NCI-H2196 treated with DMSO at 0.1 percent for 48 hours (cell line): ENCODE data around the gene NR6A1.
A peak's percentile ranks its signal among the peaks of the same experiment; 100 is the strongest.
"Not testable (repeated sequence)": the region's sequence is repeated elsewhere in the genome, so short reads cannot be mapped to it uniquely, and the experiment has no call there.

Experiments
- DNase-seq: peaks from one replicate; lab custom pipeline; 2025; ENCODE audit not compliant: unreplicated experiment; lab: John Stamatoyannopoulos, UW

The NR6A1 gene

GRCh38 chr9:124621371-124622328 is 149.5 kb downstream of the NR6A1 start:
- no peak for DNase-seq

GRCh38 chr9:124618476-124618875 is 152.6 kb downstream of the NR6A1 start:
- no peak for DNase-seq

- peak; percentile 47 for DNase-seq
These were observed 153.5 kb downstream of the NR6A1 start for GRCh38 chr9:124617477-124618141.

- DNase-seq: no peak
These were observed 154.2 kb downstream of the NR6A1 start for GRCh38 chr9:124616961-124617360.

- DNase-seq: not testable (repeated sequence)
These were observed 155.3 kb downstream of the NR6A1 start for GRCh38 chr9:124615840-124616239.

- no peak for DNase-seq
These were observed 155.9 kb downstream of the NR6A1 start for GRCh38 chr9:124615100-124615742.

- no peak for DNase-seq
These were observed 157.3 kb downstream of the NR6A1 start for GRCh38 chr9:124613849-124614248.

GRCh38 chr9:124611106-124611505 is 160.0 kb downstream of the NR6A1 start:
- no peak for DNase-seq

GRCh38 chr9:124606027-124606426 is 165.1 kb downstream of the NR6A1 start:
- no peak for DNase-seq

GRCh38 chr9:124605258-124605657 is 165.9 kb downstream of the NR6A1 start:
- DNase-seq: no peak

GRCh38 chr9:124602632-124603031 is 168.5 kb downstream of the NR6A1 start:
- DNase-seq: no peak

- peak; percentile 16 for DNase-seq
These were observed 168.9 kb downstream of the NR6A1 start for GRCh38 chr9:124602204-124602603.

GRCh38 chr9:124600407-124600806 is 170.7 kb downstream of the NR6A1 start:
- DNase-seq: no peak

GRCh38 chr9:124599121-124599795 is 171.9 kb downstream of the NR6A1 start:
- DNase-seq: no peak

GRCh38 chr9:124598048-124598447 is 173.1 kb downstream of the NR6A1 start:
- no peak for DNase-seq

- DNase-seq: no peak
These were observed 174.8 kb downstream of the NR6A1 start for GRCh38 chr9:124596172-124596839.

GRCh38 chr9:124595743-124596142 is 175.4 kb downstream of the NR6A1 start:
- no peak for DNase-seq

- no peak for DNase-seq
These were observed 176.4 kb downstream of the NR6A1 start for GRCh38 chr9:124594673-124595072.

GRCh38 chr9:124594225-124594624 is 176.9 kb downstream of the NR6A1 start:
- no peak for DNase-seq

GRCh38 chr9:124593651-124594058 is 177.5 kb downstream of the NR6A1 start:
- DNase-seq: no peak

- no peak for DNase-seq
These were observed 177.9 kb downstream of the NR6A1 start for GRCh38 chr9:124593200-124593599.
